Prostate gland (tissue), 2 donors: ENCODE data around the gene PROX1. TPM values are rescaled to one million over a fixed set of nuclear protein-coding genes. Genes with fewer than 3 reads are reported as not detected.

Experiments
- DNase-seq: peaks from one replicate; pipeline ENCODE4 v3.0.0-alpha.2; 2019; ENCODE audit warnings: low spot score
- H3K27ac ChIP-seq, 2 donors: fragments of 200-600 bp; sonication (generic); 2 replicates each; pipeline ENCODE4 v1.5.1; 2017 to 2019
- H3K27me3 ChIP-seq: fragments of 200-600 bp; sonication (generic); replicated peaks from 2 replicates; pipeline ENCODE4 v1.5.1; 2019; ENCODE audit not compliant: insufficient read depth
- H3K36me3 ChIP-seq, 2 donors: fragments of 200-600 bp; sonication (generic); 1 replicate in 1 of 2; 2 replicates in 1 of 2; pipeline versions ENCODE4 v1.5.1 to v1.8.1; 2017 to 2019
- H3K4me1 ChIP-seq: fragments of 200-600 bp; sonication (generic); replicated peaks from 2 replicates; pipeline ENCODE4 v1.5.1; 2019
- H3K4me3 ChIP-seq, 2 donors: fragments of 200-600 bp; sonication (generic); 2 replicates each; pipeline ENCODE4 v1.5.1; 2017 to 2019
- H3K9me3 ChIP-seq: fragments of 200-600 bp; sonication (generic); 2 replicates; pipeline ENCODE4 v1.5.1; 2017
- POLR2A ChIP-seq: fragments of 450-650 bp; IDR thresholded peaks from one replicate; pipeline ENCODE4 v1.6.1; 2016; ENCODE audit warnings: antibody characterized with exemption, mild to moderate bottlenecking
- POLR2AphosphoS5 ChIP-seq: sonication (generic); formaldehyde crosslinking; IDR thresholded peaks from one replicate; pipeline ENCODE4 v1.6.1; 2017; ENCODE audit warnings: antibody characterized with exemption
- WGBS: methylation state at CpG from one replicate; pipeline ENCODE4 v1.1.5; 2018; 5-methylcytosine and 5-hydroxymethylcytosine counted together
- intact Hi-C: fragments of 100-400 bp; cut with DNase I; formaldehyde crosslinking; loops from one replicate; pipeline ENCODE4 v1.14.2; 2022
- total RNA-seq, 2 donors: library from RNA; depleted of rRNA; stranded (reverse); fragments of >200 nt; gene quantifications; one replicate each; pipeline ENCODE4 v1.1.0, GENCODE V29; 2016
- TF ChIP-seq, protein P1 (sequence below), 4 experiments: fragments of 200-600 bp in 2 of 4; fragments of 450-650 bp in 2 of 4; sonication (generic) in 2 of 4; IDR thresholded peaks; 1 replicate in 3 of 4; 2 replicates in 1 of 4; pipeline ENCODE4 v1.5.1; 2016 to 2019; ENCODE audit warnings: antibody characterized with exemption in 4 of 4, mild to moderate bottlenecking in 2 of 4, moderate library complexity in 2 of 4

Gene PROX1
- total RNA-seq, 2 donors from 2014 or later = 1.1 to 6.2 TPM

DNA sequence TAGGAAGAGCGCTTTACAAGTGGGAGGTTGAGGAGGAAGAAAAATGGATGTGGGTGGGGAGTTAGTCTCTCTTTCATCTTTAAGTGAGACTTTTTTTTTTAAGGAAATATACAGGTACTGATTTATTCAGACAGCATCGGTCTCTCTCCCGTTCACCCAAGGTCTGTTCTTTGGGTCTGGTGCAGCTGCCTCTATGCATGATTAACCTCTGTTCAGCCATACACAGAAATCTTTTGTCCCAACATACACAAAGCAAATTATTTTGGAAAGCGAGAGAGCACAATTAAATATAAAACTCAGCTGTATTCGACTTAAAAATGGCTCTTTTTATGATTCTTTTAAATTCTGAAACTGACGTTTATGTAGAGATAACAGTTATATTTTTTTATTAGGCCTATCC, 11.0 kb downstream of the PROX1 start:
- TF ChIP-seq POLR2A (no peak), POLR2AphosphoS5 (no peak)
- TF ChIP-seq, protein P1, sequence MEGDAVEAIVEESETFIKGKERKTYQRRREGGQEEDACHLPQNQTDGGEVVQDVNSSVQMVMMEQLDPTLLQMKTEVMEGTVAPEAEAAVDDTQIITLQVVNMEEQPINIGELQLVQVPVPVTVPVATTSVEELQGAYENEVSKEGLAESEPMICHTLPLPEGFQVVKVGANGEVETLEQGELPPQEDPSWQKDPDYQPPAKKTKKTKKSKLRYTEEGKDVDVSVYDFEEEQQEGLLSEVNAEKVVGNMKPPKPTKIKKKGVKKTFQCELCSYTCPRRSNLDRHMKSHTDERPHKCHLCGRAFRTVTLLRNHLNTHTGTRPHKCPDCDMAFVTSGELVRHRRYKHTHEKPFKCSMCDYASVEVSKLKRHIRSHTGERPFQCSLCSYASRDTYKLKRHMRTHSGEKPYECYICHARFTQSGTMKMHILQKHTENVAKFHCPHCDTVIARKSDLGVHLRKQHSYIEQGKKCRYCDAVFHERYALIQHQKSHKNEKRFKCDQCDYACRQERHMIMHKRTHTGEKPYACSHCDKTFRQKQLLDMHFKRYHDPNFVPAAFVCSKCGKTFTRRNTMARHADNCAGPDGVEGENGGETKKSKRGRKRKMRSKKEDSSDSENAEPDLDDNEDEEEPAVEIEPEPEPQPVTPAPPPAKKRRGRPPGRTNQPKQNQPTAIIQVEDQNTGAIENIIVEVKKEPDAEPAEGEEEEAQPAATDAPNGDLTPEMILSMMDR (IDR thresholded peaks at IDR 0.05) = no peak
- H3K9me3 ChIP-seq = no peaks in the 10 kb centered on the region
- 71% methylated on average over 6 of the region's 6 CpGs for WGBS
- H3K4me1 ChIP-seq = no peaks in the 10 kb centered on the region
- no peak for DNase-seq
- H3K27ac ChIP-seq = no peak overlapping the region
- no peaks in the 10 kb centered on the region for H3K36me3 ChIP-seq
- intact Hi-C loops = no loop called here
- no peaks in the 10 kb centered on the region for H3K27me3 ChIP-seq
- no peak overlapping the region for H3K4me3 ChIP-seq

DNA sequence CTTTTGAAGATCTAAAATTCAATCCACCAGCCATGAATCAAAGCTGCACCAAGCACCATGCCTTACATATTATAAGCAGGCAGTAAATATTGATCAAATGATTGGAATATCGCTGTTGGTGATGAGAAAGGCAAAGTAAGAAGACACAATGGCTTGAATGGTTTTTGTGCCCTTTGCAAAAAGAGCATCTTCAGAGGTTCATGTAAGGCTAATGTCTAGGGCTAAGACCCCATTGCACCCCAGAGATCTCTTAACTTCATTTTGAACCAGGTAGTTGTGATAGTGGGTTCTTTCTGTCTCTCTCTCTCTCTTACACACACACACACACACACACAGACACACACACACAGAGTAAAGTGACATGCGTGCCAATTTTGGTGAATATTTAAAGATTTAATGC, 12.0 kb downstream of the PROX1 start:
- Histone ChIP-seq H3K4me3 (no peak overlapping the region), H3K36me3 (no peaks in the 10 kb centered on the region), H3K27ac (no peak overlapping the region), H3K9me3 (no peaks in the 10 kb centered on the region), H3K27me3 (no peaks in the 10 kb centered on the region), H3K4me1 (no peaks in the 10 kb centered on the region)
- WGBS = 100% methylated on average over 2 of the region's 2 CpGs
- TF ChIP-seq POLR2AphosphoS5 = no peak
- TF ChIP-seq, protein P1 (IDR thresholded peaks at IDR 0.05) = no peak
- TF ChIP-seq POLR2A = no peak
- intact Hi-C loops = no loop called here
- DNase-seq = no peak

- Histone ChIP-seq H3K4me3 (no peak overlapping the region), H3K27ac (no peak overlapping the region), H3K9me3 (no peaks in the 10 kb centered on the region), H3K36me3 (no peaks in the 10 kb centered on the region), H3K4me1 (no peaks in the 10 kb centered on the region), H3K27me3 (no peaks in the 10 kb centered on the region)
- 65% methylated on average over 6 of the region's 6 CpGs for WGBS
- intact Hi-C loops = no loop called here
- TF ChIP-seq POLR2A (no peak), POLR2AphosphoS5 (no peak)
- TF ChIP-seq, protein P1 (IDR thresholded peaks at IDR 0.05) = no peak
- no peak for DNase-seq
These were observed 14.3 kb downstream of the PROX1 start for GRCh38 chr1:214002060-214002459.

DNA sequence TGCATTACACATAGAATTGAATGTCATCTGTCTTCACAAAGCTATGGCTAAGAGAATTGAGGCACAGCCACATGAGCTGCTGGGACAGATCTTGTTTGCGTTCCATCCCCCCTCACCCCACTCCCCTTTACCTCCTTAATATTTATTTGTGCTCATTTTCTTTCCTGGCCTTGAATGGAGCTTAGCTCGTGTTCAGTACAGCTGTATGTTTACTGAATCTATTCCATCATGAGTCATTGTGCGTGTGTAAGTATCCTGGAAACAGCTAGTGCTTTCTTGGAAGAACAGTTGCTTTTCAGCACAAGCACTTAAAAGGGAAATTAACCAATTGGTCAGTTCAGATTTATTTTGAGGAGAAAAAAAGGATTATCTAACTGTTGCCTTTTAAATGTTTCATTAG, 14.7 kb downstream of the PROX1 start:
- H3K27ac ChIP-seq = no peak overlapping the region
- TF ChIP-seq POLR2A (no peak), POLR2AphosphoS5 (peak; percentile 42)
- TF ChIP-seq, protein P1 (IDR thresholded peaks at IDR 0.05) = no peak
- no peak for DNase-seq

GRCh38 chr1:214003233-214003632, 15.5 kb downstream of the PROX1 start:
- H3K4me3 ChIP-seq = no peak overlapping the region
- no peaks in the 10 kb centered on the region for H3K36me3 ChIP-seq
- intact Hi-C loops = no loop called here
- H3K4me1 ChIP-seq = no peaks in the 10 kb centered on the region
- DNase-seq = no peak
- 60% methylated on average over 3 of the region's 3 CpGs for WGBS
- no peak overlapping the region for H3K27ac ChIP-seq
- H3K27me3 ChIP-seq = no peaks in the 10 kb centered on the region
- no peaks in the 10 kb centered on the region for H3K9me3 ChIP-seq
- no peak for TF ChIP-seq POLR2A
- TF ChIP-seq, protein P1 (IDR thresholded peaks at IDR 0.05) = no peak
- TF ChIP-seq POLR2AphosphoS5 = no peak

More for the DNA sequence above, 14.7 kb downstream of the PROX1 start:
- no peaks in the 10 kb centered on the region for H3K27me3 ChIP-seq
- no peaks in the 10 kb centered on the region for H3K4me1 ChIP-seq
- no peaks in the 10 kb centered on the region for H3K9me3 ChIP-seq
- intact Hi-C loops = no loop called here
- 21% methylated on average over 3 of the region's 3 CpGs for WGBS
- H3K4me3 ChIP-seq = no peak overlapping the region
- H3K36me3 ChIP-seq = no peaks in the 10 kb centered on the region
